Trophoblast cell (in vitro differentiated cells and primary cell): ENCODE data around the gene AQP12B.
"Not testable (repeated sequence)": the region's sequence is repeated elsewhere in the genome, so short reads cannot be mapped to it uniquely, and the experiment has no call there.

Source experiments
- DNase-seq, 2 donors: peaks; one replicate each; pipeline ENCODE4 v3.0.0-alpha.2; 2016
- H2AFZ ChIP-seq: 2 replicates; pipeline ENCODE4 v1.6.1; 2013; ENCODE audit warnings: low read length, moderate library complexity, mild to moderate bottlenecking; ENCODE audit not compliant: insufficient read depth, poor library complexity
- H2AK5ac ChIP-seq: 2 replicates; pipeline ENCODE4 v1.6.1; 2013; ENCODE audit warnings: mild to moderate bottlenecking, low read length
- H2BK120ac ChIP-seq: 2 replicates; pipeline ENCODE4 v1.6.1; 2013; ENCODE audit warnings: low read length, mild to moderate bottlenecking, moderate library complexity; ENCODE audit not compliant: insufficient read depth, poor library complexity
- H2BK12ac ChIP-seq: 2 replicates; pipeline ENCODE4 v1.6.1; 2013; ENCODE audit warnings: mild to moderate bottlenecking, low read length, moderate library complexity
- H2BK5ac ChIP-seq: 2 replicates; pipeline ENCODE4 v1.6.1; 2013; ENCODE audit warnings: low read length, low read depth, moderate library complexity, mild to moderate bottlenecking; ENCODE audit not compliant: poor library complexity
- H3K14ac ChIP-seq: 2 replicates; pipeline ENCODE4 v1.6.1; 2013; ENCODE audit warnings: mild to moderate bottlenecking, low read length
- H3K18ac ChIP-seq: 2 replicates; pipeline ENCODE4 v1.6.1; 2013; ENCODE audit warnings: mild to moderate bottlenecking, low read length
- H3K23ac ChIP-seq: 2 replicates; pipeline ENCODE4 v1.6.1; 2013; ENCODE audit warnings: low read length
- H3K27ac ChIP-seq: 2 replicates; pipeline ENCODE4 v1.5.1; 2013; ENCODE audit warnings: low read depth, mild to moderate bottlenecking, inconsistent platforms, low read length, moderate library complexity
- H3K27me3 ChIP-seq: 2 replicates; pipeline ENCODE4 v1.6.1; 2013; ENCODE audit warnings: inconsistent platforms, mild to moderate bottlenecking, low read length, moderate library complexity; ENCODE audit not compliant: insufficient read depth
- H3K36me3 ChIP-seq, 2 experiments: 1 replicate in 1 of 2; 2 replicates in 1 of 2; pipeline ENCODE4 v1.6.1; 2013; ENCODE audit warnings: low read length in 2 of 2, mild to moderate bottlenecking in 2 of 2, moderate library complexity in 1 of 2; ENCODE audit not compliant: insufficient read depth in 2 of 2, control insufficient read depth in 1 of 2
- H3K4ac ChIP-seq: 2 replicates; pipeline ENCODE4 v1.6.1; 2013; ENCODE audit warnings: low read depth, mild to moderate bottlenecking, low read length, moderate library complexity
- H3K4me1 ChIP-seq, 2 experiments: 1 replicate in 1 of 2; 2 replicates in 1 of 2; pipeline ENCODE4 v1.6.1; 2013; ENCODE audit warnings: low read length in 2 of 2, mild to moderate bottlenecking in 2 of 2, moderate library complexity in 1 of 2; ENCODE audit not compliant: insufficient read depth in 2 of 2, control insufficient read depth in 1 of 2
- H3K4me2 ChIP-seq: 2 replicates; pipeline ENCODE4 v1.6.1; 2013; ENCODE audit warnings: inconsistent platforms, mild to moderate bottlenecking, low read length, moderate library complexity
- H3K4me3 ChIP-seq: 2 replicates; pipeline ENCODE4 v1.5.1; 2013; ENCODE audit warnings: mild to moderate bottlenecking, low read depth, low read length, inconsistent platforms
- H3K79me1 ChIP-seq: one replicate; pipeline ENCODE4 v1.6.1; 2013; ENCODE audit warnings: low read length
- H3K79me2 ChIP-seq: 2 replicates; pipeline ENCODE4 v1.6.1; 2013; ENCODE audit warnings: low read length, mild to moderate bottlenecking; ENCODE audit not compliant: control insufficient read depth, insufficient read depth, poor library complexity
- H3K9ac ChIP-seq: 2 replicates; pipeline ENCODE4 v1.6.1; 2013; ENCODE audit warnings: mild to moderate bottlenecking, low read length
- H3K9me3 ChIP-seq: 2 replicates; pipeline ENCODE4 v1.6.1; 2013; ENCODE audit warnings: low read depth, mild to moderate bottlenecking, control low read depth, inconsistent platforms, low read length; ENCODE audit not compliant: insufficient read depth
- H4K12ac ChIP-seq: 2 replicates; pipeline ENCODE4 v1.6.1; 2013; ENCODE audit warnings: low read depth, mild to moderate bottlenecking, low read length, moderate library complexity
- H4K8ac ChIP-seq: 2 replicates; pipeline ENCODE4 v1.6.1; 2013; ENCODE audit warnings: low read depth, mild to moderate bottlenecking, low read length, moderate library complexity
- H4K91ac ChIP-seq: one replicate; pipeline ENCODE4 v1.6.1; 2013; ENCODE audit warnings: low read depth, mild to moderate bottlenecking, low read length, moderate library complexity
- WGBS: extraction: QIAGEN DNeasy Blood & Tissue Kit; methylation state at CpG from one replicate; pipeline ENCODE4 v1.1.7; 2013; ENCODE audit warnings: missing lambda C conversion rate; ENCODE audit not compliant: insufficient read length, insufficient coverage; ENCODE audit errors: extremely low coverage; 5-methylcytosine and 5-hydroxymethylcytosine counted together

The AQP12B gene

GRCh38 chr2:240664622-240665021, 18.1 kb downstream of the AQP12B start:
- H3K9me3 ChIP-seq, result no peaks in the 10 kb centered on the region
- no peak for DNase-seq
- H4K12ac ChIP-seq, result no peak overlapping the region
- no peak overlapping the region for H2BK5ac ChIP-seq
- H2BK12ac ChIP-seq, result no peak overlapping the region
- H3K18ac ChIP-seq, result no peak overlapping the region
- H2AK5ac ChIP-seq, result no peak overlapping the region
- H4K8ac ChIP-seq, result no peak overlapping the region
- WGBS, result no CpG with 5 or more reads among the region's 1 CpG
- no peak overlapping the region for H3K4me3 ChIP-seq
- no peaks in the 10 kb centered on the region for H3K36me3 ChIP-seq
- H3K79me1 ChIP-seq, result no peaks in the 10 kb centered on the region
- no peak overlapping the region for H3K23ac ChIP-seq
- no peak overlapping the region for H3K4ac ChIP-seq
- H2AFZ ChIP-seq, result no peak overlapping the region
- no peak overlapping the region for H3K9ac ChIP-seq
- H3K27me3 ChIP-seq, result no peaks in the 10 kb centered on the region
- no peak overlapping the region for H4K91ac ChIP-seq
- no peaks in the 10 kb centered on the region for H3K4me1 ChIP-seq
- no peak overlapping the region for H2BK120ac ChIP-seq
- no peaks in the 10 kb centered on the region for H3K79me2 ChIP-seq
- no peak overlapping the region for H3K14ac ChIP-seq
- H3K27ac ChIP-seq, result no peak overlapping the region
- no peak overlapping the region for H3K4me2 ChIP-seq

DNA sequence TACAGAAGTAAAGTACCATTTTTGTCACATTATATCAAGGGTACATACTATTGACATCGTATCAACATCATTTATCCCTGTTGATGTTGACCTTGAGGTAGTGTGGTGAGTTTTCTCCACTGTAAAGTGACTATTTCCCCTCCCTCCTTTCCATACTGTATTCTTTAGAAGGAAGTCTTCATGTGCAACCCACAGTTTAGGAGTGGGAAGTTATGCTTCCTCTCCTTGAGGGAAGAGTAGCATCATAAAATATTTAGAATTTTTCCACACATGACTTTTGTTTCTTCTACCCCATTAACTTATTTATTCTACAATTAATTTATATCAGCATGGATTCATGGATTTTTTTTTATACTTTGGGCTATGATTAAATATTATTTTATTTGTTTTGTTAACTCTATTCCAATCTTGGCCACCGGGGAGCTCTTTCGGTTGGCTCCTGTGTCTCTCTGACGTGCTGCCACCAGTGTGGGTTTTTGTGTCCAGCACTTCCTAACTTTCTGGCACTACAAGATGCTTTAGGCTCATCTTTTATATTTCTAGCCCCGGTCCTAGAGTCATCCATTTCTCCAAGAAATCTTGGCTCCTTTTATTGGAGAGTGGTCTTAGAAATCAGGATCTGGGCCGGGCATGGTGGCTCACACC, 19.0 kb downstream of the AQP12B start:
- Histone ChIP-seq H3K27ac (no peak overlapping the region), H3K27me3 (no peaks in the 10 kb centered on the region), H3K4me3 (no peak overlapping the region), H2AFZ (no peak overlapping the region), H3K4ac (no peak overlapping the region), H4K8ac (no peak overlapping the region), H4K91ac (no peak overlapping the region), H2BK5ac (no peak overlapping the region), H3K18ac (no peak overlapping the region), H3K9ac (no peak overlapping the region), H3K79me2 (no peaks in the 10 kb centered on the region), H3K23ac (no peak overlapping the region), H3K4me2 (no peak overlapping the region), H3K4me1 (no peaks in the 10 kb centered on the region), H3K36me3 (no peaks in the 10 kb centered on the region), H3K9me3 (no peaks in the 10 kb centered on the region), H2BK12ac (no peak overlapping the region), H4K12ac (no peak overlapping the region), H3K14ac (no peak overlapping the region), H3K79me1 (no peaks in the 10 kb centered on the region), H2BK120ac (no peak overlapping the region), H2AK5ac (no peak overlapping the region)
- no peak for DNase-seq
- no CpG with 5 or more reads among the region's 6 CpGs for WGBS

DNA sequence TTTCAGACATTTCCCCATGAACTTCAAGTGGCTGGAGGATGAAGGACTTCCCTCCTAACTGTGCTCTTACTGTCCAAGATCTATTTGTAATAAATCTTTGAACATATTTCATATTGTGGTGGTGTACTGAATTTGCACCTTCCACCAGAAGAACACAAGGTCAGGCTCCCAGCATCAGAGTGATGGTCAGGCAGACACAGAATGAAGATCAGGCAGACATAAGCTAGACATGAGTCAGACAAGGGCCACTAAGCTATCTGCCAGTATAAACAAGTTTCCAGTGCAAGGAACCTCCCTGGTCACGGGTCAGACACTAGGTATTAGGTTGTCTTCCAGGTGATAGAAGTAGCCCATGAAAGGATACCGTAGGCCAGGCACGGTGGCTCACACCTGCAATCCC, 20.0 kb downstream of the AQP12B start:
- no peak overlapping the region for H3K9ac ChIP-seq
- H2AFZ ChIP-seq, result no peak overlapping the region
- no peak overlapping the region for H3K18ac ChIP-seq
- H2BK120ac ChIP-seq, result no peak overlapping the region
- no peak overlapping the region for H2BK12ac ChIP-seq
- H3K14ac ChIP-seq, result no peak overlapping the region
- H2AK5ac ChIP-seq, result no peak overlapping the region
- no CpG with 5 or more reads among the region's 3 CpGs for WGBS
- no peak overlapping the region for H4K12ac ChIP-seq
- H3K36me3 ChIP-seq, result no peaks in the 10 kb centered on the region
- no peak overlapping the region for H3K4ac ChIP-seq
- H2BK5ac ChIP-seq, result no peak overlapping the region
- no peak overlapping the region for H3K23ac ChIP-seq
- H3K4me2 ChIP-seq, result no peak overlapping the region
- H4K8ac ChIP-seq, result no peak overlapping the region
- no peaks in the 10 kb centered on the region for H3K4me1 ChIP-seq
- H3K4me3 ChIP-seq, result no peak overlapping the region
- no peak overlapping the region for H4K91ac ChIP-seq
- H3K79me2 ChIP-seq, result no peaks in the 10 kb centered on the region
- H3K9me3 ChIP-seq, result no peaks in the 10 kb centered on the region
- no peaks in the 10 kb centered on the region for H3K79me1 ChIP-seq
- no peak for DNase-seq
- no peaks in the 10 kb centered on the region for H3K27me3 ChIP-seq
- H3K27ac ChIP-seq, result no peak overlapping the region

GRCh38 chr2:240659883-240660282, 22.8 kb downstream of the AQP12B start:
- H3K4me3 ChIP-seq, H3K23ac ChIP-seq, H3K18ac ChIP-seq, H3K79me1 ChIP-seq, H3K4me1 ChIP-seq, DNase-seq, H3K9ac ChIP-seq, H3K4me2 ChIP-seq, H4K8ac ChIP-seq, H3K36me3 ChIP-seq, H4K12ac ChIP-seq, H2BK5ac ChIP-seq, H3K27ac ChIP-seq, H3K9me3 ChIP-seq, H2AK5ac ChIP-seq, H3K79me2 ChIP-seq, H2BK12ac ChIP-seq, H2AFZ ChIP-seq, H3K27me3 ChIP-seq, H4K91ac ChIP-seq, H3K14ac ChIP-seq, H3K4ac ChIP-seq, H2BK120ac ChIP-seq: not testable (repeated sequence)
- no CpG with 5 or more reads among the region's 7 CpGs for WGBS
